Pancreas (tissue), 10 donors: Measurements from ENCODE around the gene SIDT1. TPM values are rescaled to one million over a fixed set of nuclear protein-coding genes. Genes with fewer than 3 reads are reported as not detected.
A peak's percentile ranks its signal among the peaks of the same experiment; 100 is the strongest.

Source experiments
- ATAC-seq, 4 donors: fragments of 200-7000 bp; cut with Tn5 transposase; one replicate each; pipeline versions ENCODE4 v1.8.0 to v1.9.1; 2020; ENCODE audit warnings: mild to moderate bottlenecking in 4 of 4, moderate library complexity in 4 of 4
- DNase-seq, 6 donors: peaks; one replicate each; pipeline ENCODE4 v3.0.0-alpha.2; 2020
- FAIRE-seq: peaks from 2 replicates; lab custom pipeline; 2012; peaks lifted over from hg19 to GRCh38; lab: Jason Lieb, UNC
- H3K27ac ChIP-seq, 4 donors: fragments of 200-600 bp; sonication (generic); 1 replicate in 3 of 4; 2 replicates in 1 of 4; pipeline versions ENCODE4 v1.5.0 to v1.8.0; 2020
- H3K27me3 ChIP-seq, 4 donors: fragments of 200-600 bp; one replicate each; pipeline ENCODE4 v1.8.0; 2021
- H3K36me3 ChIP-seq, 3 donors: fragments of 200-600 bp; sonication (generic) in 1 of 3; one replicate each; pipeline versions ENCODE4 v1.5.0 to v1.8.0; 2020 to 2021
- H3K4me1 ChIP-seq, 3 donors: fragments of 200-600 bp; one replicate each; pipeline ENCODE4 v1.8.0; 2021
- H3K4me3 ChIP-seq, 4 donors: fragments of 200-600 bp; sonication (generic) in 2 of 4; one replicate each; pipeline versions ENCODE4 v1.5.0 to v1.8.0; 2020 to 2021
- H3K9me3 ChIP-seq, 4 donors: fragments of 200-600 bp; one replicate each; pipeline ENCODE4 v1.8.0; 2021
- WGBS, 2 donors: extraction: QIAGEN DNeasy Blood & Tissue Kit; methylation state at CpG; one replicate each; pipeline ENCODE4 v1.1.7; 2013; 5-methylcytosine and 5-hydroxymethylcytosine counted together
- intact Hi-C, 3 donors: fragments of 100-400 bp; cut with DNase I; formaldehyde crosslinking; loops; one replicate each; pipeline versions ENCODE4 v1.11.1 to v1.14.2; 2022
- polyA plus RNA-seq, 2 donors: library from polyadenylated mRNA; stranded (reverse); fragments of 200-250 nt; gene quantifications; one replicate each; pipeline ENCODE4 v1.2.3, GENCODE V29; 2013
- total RNA-seq, 6 donors: library from RNA; stranded (reverse); fragmentation: NEBNext Ultra II Directional in 4 of 6; extraction: Animal tissue kit (Norgen Biotek cat#: 25700) in 4 of 6; gene quantifications; one replicate each; pipeline versions ENCODE4 v1.2.1 to v1.2.4, GENCODE V29; 2021 to 2023
- TF ChIP-seq, protein P1 (sequence below), 4 donors: fragments of 200-600 bp; sonication (generic) in 3 of 4; IDR thresholded peaks; one replicate each; pipeline versions ENCODE4 v1.5.0 to v1.8.0; 2021; ENCODE audit warnings: antibody characterized with exemption in 4 of 4
- donor health status: healthy with polysubstance abuse.
- donor health status: DM: no; HTN: no; CAD: no; lungs with moderate emphysema.
- donor health status: DM: no; HTN: no; CAD: no.
- donor health status: control.
- donor health status: control.
- donor health status: Bipolar disorder and iron deficiency.
- donor health status: DM: yes; HTN: yes; CAD: no.
- donor health status: DM: no; HTN: no; CAD: no.
- donor health status: DM: no; HTN: no; CAD: no.
- donor health status: DM: yes; HTN: yes; CAD: no.

SIDT1 gene
- total and polyA plus RNA-seq, 8 donors, result 0.28 to 2.6 (median 1.0) TPM

DNA sequence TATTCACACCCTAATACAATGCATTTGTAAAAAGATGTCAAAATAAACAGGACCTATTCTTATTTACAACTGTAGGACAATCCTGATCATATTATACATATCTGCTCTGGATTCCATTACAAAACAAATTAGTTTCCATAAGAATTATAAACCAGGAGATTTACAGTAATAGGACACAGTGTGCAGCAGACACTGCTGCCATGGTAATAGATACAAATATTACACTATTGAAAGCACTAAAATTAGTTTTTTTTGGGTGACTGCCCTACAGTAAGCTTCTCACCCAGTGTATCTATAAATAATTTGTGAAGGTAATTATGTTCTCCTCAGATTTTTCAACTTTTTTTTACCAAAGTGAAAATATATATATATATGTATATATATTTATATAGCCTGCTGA is 116.2 kb downstream of the SIDT1 start:
- intact Hi-C loops, result no loop called here
- ATAC-seq (no peak), FAIRE-seq (peak; percentile 71), DNase-seq (no peak)
- H3K4me3 ChIP-seq, result no peak overlapping the region
- no peaks in the 10 kb centered on the region for H3K36me3 ChIP-seq
- H3K27ac ChIP-seq, result no peak overlapping the region
- H3K4me1 ChIP-seq, result no peaks in the 10 kb centered on the region
- H3K9me3 ChIP-seq, result no peaks in the 10 kb centered on the region
- no peaks in the 10 kb centered on the region for H3K27me3 ChIP-seq
- TF ChIP-seq, protein P1, sequence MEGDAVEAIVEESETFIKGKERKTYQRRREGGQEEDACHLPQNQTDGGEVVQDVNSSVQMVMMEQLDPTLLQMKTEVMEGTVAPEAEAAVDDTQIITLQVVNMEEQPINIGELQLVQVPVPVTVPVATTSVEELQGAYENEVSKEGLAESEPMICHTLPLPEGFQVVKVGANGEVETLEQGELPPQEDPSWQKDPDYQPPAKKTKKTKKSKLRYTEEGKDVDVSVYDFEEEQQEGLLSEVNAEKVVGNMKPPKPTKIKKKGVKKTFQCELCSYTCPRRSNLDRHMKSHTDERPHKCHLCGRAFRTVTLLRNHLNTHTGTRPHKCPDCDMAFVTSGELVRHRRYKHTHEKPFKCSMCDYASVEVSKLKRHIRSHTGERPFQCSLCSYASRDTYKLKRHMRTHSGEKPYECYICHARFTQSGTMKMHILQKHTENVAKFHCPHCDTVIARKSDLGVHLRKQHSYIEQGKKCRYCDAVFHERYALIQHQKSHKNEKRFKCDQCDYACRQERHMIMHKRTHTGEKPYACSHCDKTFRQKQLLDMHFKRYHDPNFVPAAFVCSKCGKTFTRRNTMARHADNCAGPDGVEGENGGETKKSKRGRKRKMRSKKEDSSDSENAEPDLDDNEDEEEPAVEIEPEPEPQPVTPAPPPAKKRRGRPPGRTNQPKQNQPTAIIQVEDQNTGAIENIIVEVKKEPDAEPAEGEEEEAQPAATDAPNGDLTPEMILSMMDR (IDR thresholded peaks at IDR 0.05), result no peak

DNA sequence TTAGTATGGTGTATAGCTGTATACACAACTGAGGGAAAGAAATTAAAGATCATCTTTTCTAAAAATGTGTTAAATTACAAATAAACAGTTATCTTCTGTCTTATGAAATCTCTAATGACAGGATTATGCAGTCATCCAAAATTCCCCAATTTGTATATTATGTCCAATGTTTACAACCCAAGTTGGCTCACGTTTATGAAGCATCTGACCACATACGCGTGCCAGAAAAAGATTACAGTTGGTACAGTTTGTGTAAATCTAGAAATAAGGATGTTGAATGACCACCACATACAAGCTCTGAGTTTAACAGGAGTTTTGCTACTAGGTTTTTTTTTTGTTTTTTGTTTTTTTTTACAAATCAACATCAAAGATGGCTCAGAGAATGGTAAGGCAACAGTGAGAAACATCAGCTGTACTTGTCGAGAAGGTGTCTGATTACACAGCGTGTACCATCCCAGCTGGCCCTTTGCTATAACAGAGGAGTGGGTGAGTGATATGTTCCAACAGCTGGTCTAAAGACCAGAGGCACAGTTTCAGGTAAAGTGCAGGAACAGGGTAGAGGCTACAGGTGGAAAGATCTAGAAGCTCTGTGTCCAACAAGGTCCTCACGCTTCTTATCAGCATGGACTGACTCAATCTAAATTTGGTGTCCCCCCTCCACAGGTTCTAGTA is 117.0 kb downstream of the SIDT1 start:
- Histone ChIP-seq H3K4me3 (no peak overlapping the region), H3K27ac (no peak overlapping the region), H3K36me3 (no peaks in the 10 kb centered on the region), H3K27me3 (no peaks in the 10 kb centered on the region), H3K4me1 (no peaks in the 10 kb centered on the region), H3K9me3 (no peaks in the 10 kb centered on the region)
- no peak for DNase-seq
- 85 to 89% methylated on average over 6 of the region's 6 CpGs for WGBS, 2 donors
- TF ChIP-seq, protein P1 (IDR thresholded peaks at IDR 0.05), result no peak
- no peak for FAIRE-seq
- intact Hi-C loops, result no loop called here
- no peak for ATAC-seq

DNA sequence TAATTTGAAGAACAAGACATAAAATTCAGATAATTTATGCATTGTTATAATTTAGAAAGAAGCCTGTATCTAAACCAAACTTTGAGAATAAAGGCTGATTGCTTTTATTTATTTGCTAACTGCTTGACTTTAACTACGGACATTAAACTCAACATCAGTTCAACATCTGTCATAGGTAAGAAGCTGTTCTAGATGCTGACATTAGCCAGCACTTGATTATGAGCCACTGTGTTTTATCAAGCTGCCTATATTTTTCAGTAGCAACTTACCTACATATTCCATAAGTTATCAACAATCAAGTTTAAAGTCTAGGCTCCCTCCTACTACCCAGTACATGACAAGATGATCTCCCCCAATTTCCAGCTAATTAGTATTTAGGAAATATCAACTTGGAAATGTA is 122.0 kb downstream of the SIDT1 start:
- DNase-seq (no peak), FAIRE-seq (no peak), ATAC-seq (no peak)
- no peaks in the 10 kb centered on the region for H3K4me1 ChIP-seq
- H3K4me3 ChIP-seq, result no peak overlapping the region
- H3K27me3 ChIP-seq, result no peaks in the 10 kb centered on the region
- no peak overlapping the region for H3K27ac ChIP-seq
- H3K36me3 ChIP-seq, result peaks cover 0 to 3% (median 2%) of the 10 kb centered on the region in 3 donors
- H3K9me3 ChIP-seq, result no peaks in the 10 kb centered on the region
- 80 to 86% methylated on average over 1 of the region's 1 CpG for WGBS, 2 donors
- TF ChIP-seq, protein P1 (IDR thresholded peaks at IDR 0.05), result no peak
- intact Hi-C loops, result no loop called here

DNA sequence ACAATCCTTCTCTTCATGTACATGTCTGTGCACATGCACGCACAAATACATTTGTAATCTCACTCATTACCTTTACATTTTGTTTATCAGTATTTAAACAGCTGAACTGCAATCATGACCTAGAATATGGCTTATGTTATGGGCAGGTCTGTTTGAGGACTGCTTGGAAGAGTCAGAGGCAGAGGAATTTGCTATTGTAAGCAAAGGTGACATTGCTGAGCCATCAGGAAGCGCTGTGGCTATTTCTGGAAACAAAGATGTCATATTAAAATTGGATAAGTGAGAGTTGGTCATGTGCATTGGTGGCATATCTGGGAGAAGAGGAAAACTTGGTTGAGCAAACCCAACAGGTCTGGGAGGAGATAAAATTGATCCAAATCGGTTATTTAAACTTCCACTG is 122.5 kb downstream of the SIDT1 start:
- intact Hi-C loops, result no loop called here
- no peak for ATAC-seq
- no peaks in the 10 kb centered on the region for H3K4me1 ChIP-seq
- TF ChIP-seq, protein P1 (IDR thresholded peaks at IDR 0.05), result no peak
- no peaks in the 10 kb centered on the region for H3K27me3 ChIP-seq
- no peak overlapping the region for H3K4me3 ChIP-seq
- no peak for FAIRE-seq
- H3K9me3 ChIP-seq, result no peaks in the 10 kb centered on the region
- no peak for DNase-seq
- H3K36me3 ChIP-seq, result peaks cover 2 to 5% (median 3%) of the 10 kb centered on the region in 3 donors
- WGBS, 2 donors, result 53 to 54% methylated on average over 3 of the region's 3 CpGs
- H3K27ac ChIP-seq, result no peak overlapping the region

DNA sequence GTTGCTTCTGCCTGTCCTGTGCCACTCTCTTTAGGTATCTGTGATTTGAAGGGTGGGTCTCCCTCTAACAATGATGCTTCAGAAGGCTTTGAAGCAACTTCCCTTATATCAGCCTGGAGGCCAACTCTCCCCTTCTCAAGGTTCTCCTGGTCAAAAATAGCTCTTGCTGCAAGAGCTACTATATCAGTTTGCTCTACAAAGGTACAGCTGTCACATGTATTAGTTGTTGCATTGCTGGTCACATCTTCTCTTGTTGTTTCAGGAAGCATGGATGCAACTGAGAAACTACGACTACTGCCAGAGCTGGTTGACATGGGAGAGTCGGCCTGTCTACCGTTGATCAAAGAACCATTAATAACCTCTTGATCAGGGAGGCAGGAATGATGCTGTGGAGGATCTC is 125.8 kb downstream of the SIDT1 start:
- Histone ChIP-seq H3K9me3 (no peaks in the 10 kb centered on the region), H3K4me3 (no peak overlapping the region), H3K27me3 (no peaks in the 10 kb centered on the region), H3K27ac (no peak overlapping the region), H3K4me1 (peaks cover 7 to 21% (median 21%) of the 10 kb centered on the region in 3 donors), H3K36me3 (peaks cover 3 to 14% (median 5%) of the 10 kb centered on the region in 3 donors)
- FAIRE-seq (no peak), DNase-seq (no peak), ATAC-seq (no peak)
- 95 to 97% methylated on average over 3 of the region's 3 CpGs for WGBS, 2 donors
- TF ChIP-seq, protein P1 (IDR thresholded peaks at IDR 0.05), result no peak
- intact Hi-C loops, result no loop called here
